H7 (cell line): Measurements from ENCODE around the gene ZNF169. TPM values are rescaled to one million over a fixed set of nuclear protein-coding genes. Genes with fewer than 3 reads are reported as not detected.
"Not testable (repeated sequence)": the region's sequence is repeated elsewhere in the genome, so short reads cannot be mapped to it uniquely, and the experiment has no call there.

Experiments
- DNase-seq: peaks from one replicate; pipeline ENCODE4 v3.0.0; 2012
- H3K27me3 ChIP-seq: 2 replicates; pipeline ENCODE4 v1.6.0; 2011; ENCODE audit warnings: mild to moderate bottlenecking, low read length; ENCODE audit not compliant: control insufficient read depth, insufficient read depth
- H3K36me3 ChIP-seq: replicated peaks from 2 replicates; pipeline ENCODE4 v1.5.1; 2011; ENCODE audit warnings: low read length; ENCODE audit not compliant: control insufficient read depth, insufficient read depth
- H3K4me3 ChIP-seq: 2 replicates; pipeline ENCODE4 v1.5.1; 2011; ENCODE audit warnings: low read depth, mild to moderate bottlenecking, control low read depth, low read length, moderate library complexity; ENCODE audit not compliant: insufficient read depth
- total RNA-seq: library from RNA; depleted of rRNA; stranded (reverse); fragments of >200 nt; shearing (Covaris generic); gene quantifications from 2 replicates; pipeline ENCODE4 v1.2.3, GENCODE V29; 2014

The ZNF169 gene
- total RNA-seq, 1 experiment from 2014 or later = 4.3 TPM

DNA sequence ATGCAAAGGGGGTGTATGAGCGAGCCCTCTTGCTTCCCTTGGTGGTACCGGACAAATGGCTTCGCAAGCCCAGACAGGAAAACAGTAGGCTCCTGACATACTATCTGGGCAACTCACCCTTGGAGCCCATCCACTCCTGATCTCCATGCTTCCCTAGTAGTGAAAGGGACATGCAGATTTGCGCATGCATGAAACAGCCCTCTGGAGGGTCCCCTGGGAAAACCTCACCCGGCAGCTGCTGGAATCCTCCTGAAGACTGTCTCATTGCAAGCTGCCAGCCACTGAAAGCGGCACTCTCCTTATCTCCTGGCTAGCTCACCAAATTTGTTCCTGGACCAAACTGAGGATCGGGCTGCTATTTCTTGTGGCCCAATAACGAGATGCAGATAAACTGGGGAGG lies 10.2 kb downstream of the ZNF169 start:
- no peaks in the 10 kb centered on the region for H3K27me3 ChIP-seq
- no peaks in the 10 kb centered on the region for H3K36me3 ChIP-seq
- H3K4me3 ChIP-seq = no peak overlapping the region
- DNase-seq = no peak

DNA sequence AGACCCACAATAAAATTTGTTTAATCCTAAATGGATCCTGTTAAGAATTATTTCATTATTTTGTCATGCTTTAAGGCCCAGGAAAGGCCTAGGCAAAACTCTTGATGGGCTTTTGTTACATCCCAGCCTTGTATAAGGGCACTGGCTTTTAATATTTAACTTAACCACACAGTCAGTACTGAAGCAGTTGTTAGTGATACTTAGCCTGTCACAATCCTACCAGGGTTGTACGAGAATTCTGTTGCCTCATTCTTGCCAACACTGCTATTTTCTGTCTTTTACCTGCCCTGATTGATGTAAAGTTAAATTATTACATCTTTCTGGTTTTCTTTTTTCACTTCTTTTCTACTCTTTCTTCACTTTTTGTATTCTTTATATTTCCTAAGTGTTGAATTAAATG lies 10.9 kb downstream of the ZNF169 start:
- Histone ChIP-seq H3K36me3 (no peaks in the 10 kb centered on the region), H3K4me3 (no peak overlapping the region)

DNA sequence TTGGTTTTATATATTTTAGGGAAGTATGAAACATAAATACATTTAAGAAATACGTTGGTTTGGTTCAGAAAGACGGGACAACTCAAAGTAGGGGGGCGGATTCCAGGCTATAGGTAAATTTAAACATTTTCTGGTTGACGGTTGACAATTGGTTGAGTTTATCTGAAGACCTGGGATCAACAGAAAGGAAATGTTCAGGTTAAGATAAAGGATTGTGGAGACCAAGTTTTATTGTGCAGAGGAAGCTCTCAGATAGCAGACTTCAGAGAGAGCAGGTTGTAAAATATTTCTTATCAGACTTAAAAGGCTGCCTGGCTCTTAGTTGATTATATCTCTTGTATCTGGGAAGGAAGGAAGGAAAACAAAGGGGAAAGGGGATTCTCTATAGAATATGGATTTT lies 17.9 kb downstream of the ZNF169 start:
- not testable (repeated sequence) for H3K36me3 ChIP-seq, DNase-seq, H3K4me3 ChIP-seq, H3K27me3 ChIP-seq

More for the DNA sequence above, 10.9 kb downstream of the ZNF169 start:
- DNase-seq = no peak
- H3K27me3 ChIP-seq = no peaks in the 10 kb centered on the region

DNA sequence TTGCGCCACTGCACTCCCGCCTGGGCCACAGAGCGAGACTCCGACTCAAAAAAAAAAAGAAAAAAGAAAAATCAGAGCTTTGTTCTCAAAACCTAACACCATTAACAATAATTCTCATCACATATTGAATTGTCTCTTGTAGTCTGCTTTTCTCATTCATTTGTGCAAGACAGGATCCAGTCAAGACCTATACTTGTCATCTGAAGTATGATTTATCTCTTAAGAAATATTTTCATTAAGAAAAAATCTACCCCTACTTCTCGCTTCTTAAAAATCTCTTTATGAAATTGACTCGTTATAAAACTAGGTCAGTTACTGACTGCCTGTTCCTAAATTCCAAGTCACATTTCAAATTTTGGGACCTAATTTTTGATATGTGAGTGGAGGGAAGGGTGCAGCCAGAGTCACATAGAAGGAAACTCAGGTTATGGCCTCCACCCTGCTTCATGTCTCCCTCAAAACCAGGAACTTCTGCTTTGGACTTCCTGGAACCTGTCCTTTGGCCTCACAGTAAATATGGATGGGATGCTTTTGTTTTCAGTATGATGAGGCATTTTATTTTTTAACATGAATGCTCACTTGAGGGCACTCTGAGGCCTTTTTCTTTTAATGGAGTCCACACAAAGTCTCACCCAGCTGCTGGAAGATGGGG lies 18.9 kb downstream of the ZNF169 start:
- no peaks in the 10 kb centered on the region for H3K27me3 ChIP-seq
- H3K4me3 ChIP-seq = no peak overlapping the region
- DNase-seq = no peak
- peaks cover 1% of the 10 kb centered on the region; the same call in 1 of the 2 replicates for H3K36me3 ChIP-seq

DNA sequence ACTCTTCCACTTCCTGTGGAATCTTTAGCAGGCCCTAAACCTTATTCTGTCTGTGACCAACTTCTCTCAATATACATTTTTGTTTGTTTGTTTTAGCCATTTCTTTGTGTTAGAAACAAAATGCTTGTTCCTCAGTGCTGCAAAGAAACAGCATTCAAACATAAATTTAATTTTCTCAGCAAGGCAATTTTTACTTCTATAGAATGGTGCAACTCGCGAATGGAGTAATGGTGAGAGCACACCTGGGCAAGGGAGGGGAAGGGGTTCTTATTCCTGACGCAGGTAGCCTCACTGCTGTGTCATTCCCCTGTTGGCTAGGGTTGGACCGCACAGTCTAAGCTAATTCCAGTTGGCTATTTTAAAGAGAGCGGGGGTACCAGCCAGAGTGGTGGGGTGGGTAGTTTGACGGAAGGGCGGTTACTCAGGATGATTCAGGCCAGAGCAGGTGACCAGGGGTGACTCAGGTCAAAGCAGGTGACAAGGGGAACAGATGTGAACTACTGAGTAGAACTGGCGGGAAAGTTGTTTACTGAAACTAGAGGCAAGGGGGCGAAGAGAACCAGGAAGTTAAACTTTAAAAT lies 21.4 kb downstream of the ZNF169 start:
- peaks cover 1% of the 10 kb centered on the region; the same call in 1 of the 2 replicates for H3K36me3 ChIP-seq
- H3K4me3 ChIP-seq = no peak overlapping the region
- H3K27me3 ChIP-seq = no peaks in the 10 kb centered on the region
- no peak for DNase-seq

DNA sequence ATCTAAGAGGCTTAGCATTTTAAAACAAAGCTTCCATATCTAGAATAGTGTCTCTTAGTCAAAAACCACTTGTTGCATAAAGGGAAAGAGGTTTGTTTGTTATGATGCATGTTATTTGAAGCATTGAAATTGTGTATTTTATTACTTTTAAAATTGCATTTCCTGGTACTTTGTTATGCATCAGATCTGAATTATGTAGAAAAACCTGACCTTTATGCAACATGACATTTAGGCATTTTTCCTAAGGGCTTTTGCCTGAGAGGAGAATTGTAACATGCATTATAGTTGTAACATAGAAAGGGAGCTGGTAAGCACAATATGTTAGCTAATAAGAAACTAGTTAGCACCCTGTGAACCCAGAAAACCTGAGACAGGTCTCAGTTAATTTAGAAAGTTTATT lies 22.0 kb downstream of the ZNF169 start:
- Histone ChIP-seq H3K27me3 (no peaks in the 10 kb centered on the region), H3K36me3 (peaks cover 1% of the 10 kb centered on the region; the same call in 1 of the 2 replicates), H3K4me3 (no peak overlapping the region)
- no peak for DNase-seq

DNA sequence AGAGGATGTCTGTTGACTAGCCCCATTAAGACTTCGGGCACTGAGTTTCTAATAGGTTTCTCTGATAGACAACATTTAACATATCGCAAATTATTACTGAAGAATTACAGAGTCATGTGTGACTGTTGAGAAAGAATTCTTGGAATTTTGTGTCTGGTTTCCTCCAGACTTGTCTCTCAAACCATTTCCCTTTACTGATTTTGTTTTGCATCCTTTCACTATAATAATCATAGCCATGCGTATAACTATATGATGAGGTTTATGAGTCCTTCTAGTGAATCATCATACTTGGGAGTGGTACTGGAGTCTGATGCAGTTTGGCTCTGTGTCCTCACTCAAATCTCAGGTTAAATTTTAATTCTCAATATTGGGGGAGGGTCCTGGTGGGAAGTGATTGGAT lies 27.0 kb downstream of the ZNF169 start:
- no peak for DNase-seq
- Histone ChIP-seq H3K4me3 (no peak overlapping the region), H3K36me3 (no peaks in the 10 kb centered on the region), H3K27me3 (no peaks in the 10 kb centered on the region)

DNA sequence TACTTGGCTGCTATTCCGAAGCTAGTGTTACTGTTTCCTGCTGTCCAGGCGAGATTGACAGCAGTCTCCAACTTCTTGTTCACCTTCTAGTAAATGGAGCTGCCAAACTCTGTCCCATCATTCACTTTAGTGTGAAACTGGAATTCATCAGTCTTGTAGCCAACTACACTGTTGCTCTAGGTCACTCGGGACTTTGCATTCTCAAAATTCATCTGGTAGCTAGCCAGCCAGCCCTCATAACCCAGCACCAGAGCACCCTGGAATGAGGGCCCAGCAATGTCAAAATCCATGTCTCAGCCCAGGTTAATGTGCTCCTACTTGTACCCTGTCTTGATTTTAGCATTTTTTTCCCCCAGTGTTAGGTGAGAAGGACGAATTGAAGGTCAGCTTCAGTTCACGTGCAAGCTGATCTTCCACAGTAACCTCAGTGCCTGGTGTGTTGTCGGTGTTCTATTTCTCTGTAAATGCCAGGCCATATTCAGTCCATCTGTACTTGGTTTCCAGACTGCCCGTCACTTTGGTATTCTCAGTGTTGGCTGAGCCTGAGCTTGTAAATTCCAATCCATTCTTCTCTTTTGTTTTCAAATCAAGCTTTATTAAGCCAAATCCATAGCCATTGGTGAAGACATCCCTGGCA lies 28.9 kb downstream of the ZNF169 start:
- H3K4me3 ChIP-seq = no peak overlapping the region
- no peak for DNase-seq
- no peaks in the 10 kb centered on the region for H3K27me3 ChIP-seq
- H3K36me3 ChIP-seq = peaks cover 2% of the 10 kb centered on the region; the same call in 1 of the 2 replicates

DNA sequence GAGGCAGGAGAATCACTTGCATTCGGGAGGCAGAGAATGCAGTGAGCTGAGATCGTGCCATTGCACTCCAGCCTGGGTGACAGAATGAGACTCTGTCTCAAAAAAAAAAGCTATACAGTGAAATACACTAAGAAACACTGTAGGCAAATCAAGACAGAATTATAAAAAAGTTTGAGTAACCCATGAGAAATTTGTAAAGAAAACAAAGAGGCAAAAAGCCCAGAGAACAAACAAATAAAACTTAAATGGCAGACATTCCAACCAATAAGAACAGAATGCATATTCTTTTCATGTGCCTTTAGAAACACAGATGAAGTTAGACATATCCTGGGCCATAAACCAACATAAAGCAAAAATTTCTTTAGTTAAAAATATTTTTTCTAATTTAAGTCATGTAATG lies 30.6 kb downstream of the ZNF169 start:
- H3K4me3 ChIP-seq = no peak overlapping the region
- H3K36me3 ChIP-seq = peaks cover 3% of the 10 kb centered on the region; the same call in 1 of the 2 replicates
- no peak for DNase-seq
- no peaks in the 10 kb centered on the region for H3K27me3 ChIP-seq

DNA sequence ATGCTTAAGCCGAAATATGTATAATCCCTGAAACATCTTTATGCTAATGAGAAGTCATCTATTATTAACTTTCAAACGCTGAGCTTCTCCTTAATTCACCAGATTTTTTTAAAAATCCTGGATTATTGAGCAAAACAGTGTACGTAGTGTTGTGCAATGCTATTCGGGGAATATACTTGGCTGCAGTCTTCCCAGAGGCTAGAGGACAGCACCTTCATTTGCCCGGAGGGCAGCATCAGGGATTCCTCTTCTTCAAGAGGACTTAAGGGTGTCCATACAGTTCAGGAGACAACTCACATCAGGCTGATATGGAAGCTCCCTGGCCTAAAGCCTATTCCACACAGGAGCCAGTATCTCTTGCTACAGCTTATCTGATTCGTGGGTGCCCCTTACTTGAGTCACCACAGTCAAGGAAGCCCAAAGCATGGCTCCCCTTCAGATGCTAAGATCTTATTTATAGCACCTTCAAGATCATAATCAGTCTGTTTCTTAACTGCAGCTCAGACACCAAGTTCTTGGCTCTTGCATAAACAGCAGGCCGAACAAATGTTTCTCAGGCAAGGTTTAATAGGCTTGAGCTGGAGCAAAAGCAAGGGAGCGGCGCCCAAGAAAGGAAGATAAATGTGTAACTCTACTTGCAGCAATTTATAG lies 40.0 kb downstream of the ZNF169 start:
- no peaks in the 10 kb centered on the region for H3K27me3 ChIP-seq
- H3K4me3 ChIP-seq = no peak overlapping the region
- H3K36me3 ChIP-seq = peaks cover 2% of the 10 kb centered on the region
- no peak for DNase-seq

DNA sequence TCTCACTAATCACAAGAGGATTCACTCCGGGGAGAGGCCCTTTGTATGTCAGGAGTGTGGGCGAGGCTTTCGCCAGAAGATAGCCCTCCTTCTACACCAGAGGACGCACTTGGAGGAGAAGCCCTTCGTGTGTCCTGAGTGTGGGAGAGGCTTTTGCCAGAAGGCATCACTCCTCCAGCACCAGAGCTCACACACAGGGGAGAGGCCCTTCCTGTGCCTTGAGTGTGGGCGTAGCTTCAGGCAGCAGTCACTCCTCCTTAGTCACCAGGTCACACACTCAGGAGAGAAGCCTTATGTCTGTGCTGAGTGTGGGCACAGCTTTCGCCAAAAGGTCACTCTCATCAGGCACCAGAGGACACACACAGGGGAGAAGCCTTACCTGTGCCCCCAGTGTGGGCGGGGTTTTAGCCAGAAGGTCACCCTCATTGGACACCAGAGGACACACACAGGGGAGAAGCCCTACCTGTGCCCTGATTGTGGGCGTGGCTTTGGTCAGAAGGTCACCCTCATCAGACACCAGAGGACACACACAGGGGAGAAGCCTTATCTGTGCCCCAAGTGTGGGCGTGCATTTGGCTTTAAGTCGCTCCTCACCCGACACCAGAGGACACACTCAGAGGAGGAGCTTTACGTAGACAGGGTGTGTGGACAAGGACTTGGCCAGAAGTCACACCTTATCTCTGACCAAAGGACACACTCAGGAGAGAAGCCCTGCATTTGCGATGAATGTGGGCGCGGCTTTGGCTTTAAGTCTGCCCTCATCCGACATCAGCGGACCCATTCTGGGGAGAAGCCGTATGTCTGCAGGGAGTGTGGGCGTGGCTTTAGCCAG lies 41.6 kb downstream of the ZNF169 start:
- Histone ChIP-seq H3K36me3 (peaks cover 2% of the 10 kb centered on the region), H3K4me3 (no peak overlapping the region), H3K27me3 (no peaks in the 10 kb centered on the region)
- DNase-seq = no peak

DNA sequence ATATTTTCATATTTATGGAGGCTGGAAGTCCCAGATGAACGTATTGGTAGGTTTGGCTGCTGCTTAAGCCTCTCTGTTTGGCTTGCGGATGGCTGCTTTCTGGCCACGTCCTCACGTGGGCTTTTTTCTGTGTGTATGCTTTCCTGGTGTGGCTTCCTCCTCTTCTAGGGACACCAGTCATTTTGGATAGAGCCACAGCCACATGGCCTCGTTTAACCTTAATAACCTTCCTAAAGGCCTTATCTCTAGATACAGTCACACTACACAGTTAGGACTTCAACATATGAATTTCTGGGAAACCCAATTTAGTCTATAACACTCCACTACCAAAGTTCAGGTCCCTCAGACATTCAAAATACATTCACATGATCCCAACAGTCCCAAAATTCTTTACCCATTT lies 42.5 kb downstream of the ZNF169 start:
- Histone ChIP-seq H3K36me3 (peaks cover 2% of the 10 kb centered on the region), H3K27me3 (no peaks in the 10 kb centered on the region), H3K4me3 (no peak overlapping the region)
- no peak for DNase-seq

DNA sequence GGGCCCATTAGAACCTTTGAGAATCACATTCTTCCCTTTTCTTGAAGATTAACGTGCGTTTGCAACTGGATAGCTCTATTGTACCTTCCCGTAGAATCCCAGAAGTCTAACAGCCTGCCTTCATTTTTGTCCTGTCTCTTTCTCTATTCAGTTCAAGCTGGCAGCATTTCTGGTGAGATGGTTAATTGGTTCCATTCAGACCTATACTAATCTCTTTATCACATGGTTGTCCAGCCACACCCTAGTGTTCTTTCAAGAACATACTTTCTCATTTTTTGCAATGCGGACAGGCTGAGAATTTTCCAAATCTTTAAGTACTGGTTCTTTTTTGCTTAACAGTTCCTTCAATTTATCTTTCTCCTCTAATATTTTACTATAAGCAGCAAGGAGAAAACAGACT lies 43.3 kb downstream of the ZNF169 start:
- no peak for DNase-seq
- Histone ChIP-seq H3K4me3 (no peak overlapping the region), H3K27me3 (no peaks in the 10 kb centered on the region), H3K36me3 (peaks cover 2% of the 10 kb centered on the region)

DNA sequence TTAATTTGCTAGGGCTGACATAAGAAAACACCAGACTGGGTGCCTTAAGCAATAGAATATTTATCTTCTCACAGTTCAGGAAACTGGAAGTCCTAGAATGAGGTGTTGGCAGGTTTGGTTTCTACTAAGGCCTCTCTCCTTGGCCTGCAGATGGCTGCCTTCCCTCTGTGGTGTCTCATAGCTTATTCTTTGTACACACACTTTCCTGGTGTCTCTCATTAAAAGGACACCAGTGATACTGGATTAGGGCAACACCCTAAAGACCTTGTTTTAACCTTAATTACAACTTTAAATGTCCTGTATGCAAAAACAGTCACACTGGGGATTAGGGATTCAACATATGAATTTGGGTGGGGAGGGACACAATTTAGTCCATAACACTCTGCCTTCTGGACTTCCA lies 44.2 kb downstream of the ZNF169 start:
- peaks cover 2% of the 10 kb centered on the region for H3K36me3 ChIP-seq
- H3K4me3 ChIP-seq = no peak overlapping the region
- no peak for DNase-seq
- no peaks in the 10 kb centered on the region for H3K27me3 ChIP-seq
